ENCODE results near the gene COX4I2.
"Not testable (repeated sequence)": the region's sequence is repeated elsewhere in the genome, so short reads cannot be mapped to it uniquely, and the experiment has no call there.

COX4I2 gene

GRCh38 chr20:31607640-31608250 lies 30.0 kb upstream of the COX4I2 start:
- no peak for DNase-seq (ENCODE audit: low read depth in 2 of 2)

DNA sequence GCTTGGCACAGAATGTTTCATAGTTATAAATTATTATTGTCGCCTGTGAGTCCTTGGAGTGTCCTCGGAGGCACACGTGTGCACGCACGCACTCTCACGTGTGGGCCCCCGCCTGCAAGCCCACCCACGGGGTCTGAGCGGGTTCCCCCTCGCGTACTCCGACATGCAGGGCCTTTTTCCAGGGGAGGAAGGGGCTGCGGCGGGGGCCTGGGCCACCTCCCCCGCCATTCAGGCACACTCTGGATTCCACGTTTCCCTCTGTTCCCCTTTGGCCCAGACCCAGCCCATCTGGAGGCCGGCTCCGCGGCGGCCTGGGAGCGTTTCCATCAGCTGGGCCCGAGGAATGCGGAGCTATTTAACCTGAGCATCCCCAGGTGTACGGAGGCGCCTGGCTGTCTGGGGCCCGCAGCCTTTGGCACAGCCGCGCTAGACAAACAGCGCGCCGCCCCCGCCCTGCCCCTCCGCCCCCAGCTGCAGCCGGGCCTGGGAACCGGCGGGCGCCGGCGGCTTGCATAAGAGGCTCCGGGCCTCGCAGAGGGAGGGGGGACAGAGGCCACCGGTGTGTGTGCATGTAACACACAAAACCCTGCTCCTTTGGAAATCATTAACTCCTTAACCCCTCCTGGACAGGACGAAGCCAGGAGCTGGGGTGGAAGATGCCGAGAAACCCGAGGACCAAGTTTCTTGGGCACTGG lies 29.3 kb upstream of the COX4I2 start:
- DNase-seq (ENCODE audit: low read depth in 2 of 2), result no peak

GRCh38 chr20:31612271-31612640 lies 25.5 kb upstream of the COX4I2 start:
- not testable (repeated sequence) for DNase-seq (ENCODE audit: low read depth in 2 of 2)

- DNase-seq (ENCODE audit: low read depth in 2 of 2), result no peak
Measured at GRCh38 chr20:31615416-31615815, 22.3 kb upstream of the COX4I2 start.

- no peak for DNase-seq (ENCODE audit: low read depth in 2 of 2)
Measured at GRCh38 chr20:31617432-31618104, 20.1 kb upstream of the COX4I2 start.

DNA sequence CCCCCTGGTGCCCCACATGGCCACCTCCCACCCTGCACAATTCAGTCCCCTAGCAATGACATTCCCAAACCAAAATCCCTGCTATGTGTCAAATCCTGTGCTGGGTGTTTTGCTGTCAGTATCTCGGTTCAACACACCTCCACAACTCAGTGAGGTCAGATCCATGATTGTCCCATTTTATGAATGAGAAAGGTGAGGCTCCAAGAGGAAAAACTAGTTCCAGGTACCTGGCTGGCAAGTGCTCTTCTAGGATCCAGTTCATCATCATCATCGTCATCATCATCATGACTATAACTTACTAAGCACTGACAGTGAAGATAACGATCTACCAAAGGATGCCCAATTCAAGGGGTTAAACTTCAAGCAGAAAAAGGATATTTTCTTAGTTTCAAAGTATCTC lies 17.5 kb upstream of the COX4I2 start:
- DNase-seq (ENCODE audit: low read depth in 2 of 2), result no peak

GRCh38 chr20:31623123-31623505 lies 14.6 kb upstream of the COX4I2 start:
- not testable (repeated sequence) for DNase-seq (ENCODE audit: low read depth in 2 of 2)

GRCh38 chr20:31626534-31626933 lies 11.2 kb upstream of the COX4I2 start:
- DNase-seq (ENCODE audit: low read depth in 2 of 2), result not testable (repeated sequence)

DNA sequence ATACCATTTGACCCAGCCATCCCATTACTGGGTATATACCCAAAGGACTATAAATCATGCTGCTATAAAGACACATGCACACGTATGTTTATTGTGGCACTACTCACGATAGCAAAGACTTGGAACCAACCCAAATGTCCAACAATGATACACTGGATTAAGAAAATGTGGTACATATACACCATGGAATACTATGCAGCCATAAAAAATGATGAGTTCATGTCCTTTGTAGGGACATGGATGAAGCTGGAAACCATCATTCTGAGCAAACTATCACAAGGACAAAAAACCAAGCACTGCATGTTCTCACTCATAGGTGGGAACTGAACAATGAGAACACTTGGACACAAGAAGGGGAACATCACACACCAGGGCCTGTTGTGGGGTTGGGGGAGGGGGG lies 9.7 kb upstream of the COX4I2 start:
- not testable (repeated sequence) for DNase-seq (ENCODE audit: low read depth in 2 of 2)

DNA sequence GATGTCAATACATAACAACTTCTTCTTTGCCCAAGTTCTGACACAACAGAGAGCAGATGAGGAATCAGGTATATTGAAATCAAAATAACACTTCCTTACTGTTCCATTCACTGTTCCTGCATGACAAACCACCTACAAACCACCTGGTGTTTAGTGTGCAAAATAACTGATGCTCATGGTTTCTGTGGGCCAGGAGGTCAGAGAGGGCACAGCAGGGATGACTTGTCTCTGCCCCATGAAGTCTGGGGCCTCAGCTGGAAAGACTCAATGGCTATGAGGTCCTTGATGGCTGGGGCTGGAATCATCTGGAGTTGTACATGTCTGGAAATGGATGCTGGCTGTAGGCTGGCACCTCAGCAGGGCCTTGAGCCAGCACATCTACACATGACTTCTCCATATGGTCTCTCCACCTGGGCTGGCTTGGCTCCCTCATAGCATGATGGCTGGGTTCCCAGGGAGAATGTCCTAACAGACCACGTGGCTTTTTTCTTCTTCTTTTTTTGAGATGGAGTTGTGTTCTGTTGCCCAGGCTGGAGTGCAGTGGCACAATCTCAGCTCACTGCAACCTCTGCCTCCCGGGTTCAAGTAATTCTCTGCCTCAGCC lies 7.4 kb upstream of the COX4I2 start:
- DNase-seq (ENCODE audit: low read depth in 2 of 2), result no peak

DNA sequence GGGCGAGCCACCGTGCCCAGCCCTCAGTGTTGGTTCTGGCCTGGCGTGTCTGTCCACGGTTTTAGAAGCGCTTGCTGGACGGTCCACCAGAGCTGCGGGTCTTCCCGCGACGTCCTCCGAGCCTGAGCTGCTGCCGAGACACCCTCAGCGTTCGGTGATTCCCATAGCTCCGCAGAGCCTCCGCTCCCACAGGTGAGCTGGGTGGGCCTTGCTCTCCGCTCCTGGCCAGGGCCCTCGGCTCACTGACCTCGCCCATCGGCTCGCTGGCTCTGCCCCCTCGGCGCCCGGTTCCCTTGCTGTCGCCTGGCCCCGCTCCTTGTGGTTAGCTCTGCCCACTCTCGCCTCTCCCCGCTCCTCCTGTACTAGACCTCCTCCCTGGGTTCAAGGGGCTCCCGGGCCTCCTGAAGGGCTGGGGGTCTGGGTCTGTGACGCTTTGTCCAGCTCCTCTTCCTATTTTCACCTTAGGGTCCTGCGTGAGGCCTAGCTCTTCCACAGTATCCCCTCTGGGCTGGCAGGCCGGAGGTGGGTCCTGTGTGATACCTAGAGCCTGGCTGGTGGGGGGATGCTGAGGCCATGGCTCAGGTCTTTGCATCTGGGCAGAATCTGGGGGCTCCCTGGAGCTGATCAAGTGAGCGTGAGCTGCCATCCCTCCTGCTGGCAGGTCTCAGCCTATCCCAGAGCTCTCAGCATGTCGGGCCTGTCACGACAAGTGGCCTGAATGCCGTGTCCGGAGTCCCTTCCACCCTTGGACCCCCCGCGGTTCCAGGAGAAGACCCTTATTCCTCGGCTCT lies 5.0 kb upstream of the COX4I2 start:
- no peak for DNase-seq (ENCODE audit: low read depth in 2 of 2)

- no peak for DNase-seq (ENCODE audit: low read depth in 2 of 2)
Measured at GRCh38 chr20:31633339-31633914, 4.3 kb upstream of the COX4I2 start.

DNA sequence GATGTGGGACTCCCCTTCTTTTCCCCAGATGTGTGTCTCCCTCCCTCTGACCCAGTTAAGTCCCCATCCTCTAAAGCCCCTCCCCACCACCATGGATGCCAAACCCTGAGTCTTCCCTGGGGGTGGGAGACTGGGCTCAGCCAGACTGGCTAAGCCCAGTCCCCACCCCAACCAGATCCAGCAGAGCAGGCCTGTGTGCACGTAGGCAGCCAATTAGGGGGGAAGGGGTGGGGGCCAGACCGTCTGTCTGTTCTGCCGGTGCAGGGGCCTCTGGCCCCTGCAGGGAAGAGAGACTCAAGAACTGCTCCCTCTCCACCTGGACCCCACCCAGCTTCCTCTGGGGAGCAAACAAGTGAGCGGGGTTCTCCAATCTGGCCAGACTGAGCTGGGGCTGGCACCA lies 605 bp downstream of the COX4I2 start:
- no peak for DNase-seq (ENCODE audit: low read depth in 2 of 2)

DNA sequence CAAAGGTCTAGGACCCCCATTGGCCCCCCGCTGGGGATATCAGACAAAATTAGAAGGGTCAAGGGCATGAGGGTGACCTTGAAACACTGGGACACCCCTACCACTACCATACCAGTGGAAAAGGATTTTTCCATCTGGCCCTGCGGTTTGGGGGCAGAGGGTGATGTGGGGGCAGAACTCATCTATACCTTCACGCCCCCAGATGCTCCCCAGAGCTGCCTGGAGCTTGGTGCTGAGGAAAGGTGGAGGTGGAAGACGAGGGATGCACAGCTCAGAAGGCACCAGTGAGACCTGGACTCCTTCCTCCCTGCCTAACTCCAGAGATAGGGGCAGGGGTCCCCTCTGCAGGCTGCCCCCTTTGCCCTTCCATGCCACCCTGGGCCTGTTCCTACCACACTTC lies 1.1 kb downstream of the COX4I2 start:
- no peak for DNase-seq (ENCODE audit: low read depth in 2 of 2)

DNA sequence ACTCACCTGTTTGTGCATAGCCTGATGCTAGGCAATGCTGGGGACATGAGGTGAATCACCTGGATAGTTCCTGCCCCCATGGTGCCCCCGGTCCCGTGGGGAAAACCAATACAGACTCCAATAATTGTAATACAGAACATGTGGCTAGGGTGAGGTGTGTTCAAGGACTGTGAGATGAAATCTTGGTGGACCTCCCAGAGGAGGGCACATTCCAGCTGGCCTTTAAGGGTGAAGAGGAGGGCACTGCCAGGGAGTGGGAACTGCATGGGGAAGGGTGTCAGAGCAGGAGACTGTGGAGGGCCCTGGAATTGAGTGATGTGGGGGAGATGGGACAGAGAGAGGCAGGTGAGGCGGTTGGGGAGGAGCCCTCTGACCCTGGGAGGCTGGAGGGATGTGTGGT lies 2.5 kb downstream of the COX4I2 start:
- DNase-seq (ENCODE audit: low read depth in 2 of 2), result no peak

DNA sequence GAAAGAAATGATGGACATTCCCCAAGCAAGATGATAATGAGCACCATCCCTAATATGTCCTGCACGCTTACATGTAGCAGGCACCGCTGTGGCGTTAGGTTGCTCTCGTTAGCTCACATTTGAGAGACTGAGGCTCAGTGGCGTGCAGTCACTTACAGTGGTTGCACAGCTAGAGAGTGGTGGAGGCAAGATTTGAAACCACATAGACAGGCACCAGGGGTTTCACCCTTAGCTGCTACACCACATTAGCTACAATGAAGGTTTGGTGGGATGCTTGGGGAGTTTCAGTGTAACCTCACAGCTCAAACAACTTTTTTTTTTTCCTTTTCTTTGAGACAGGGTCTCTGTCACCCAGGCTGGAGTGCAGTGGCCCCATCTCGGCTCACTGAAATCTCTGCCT lies 3.7 kb downstream of the COX4I2 start:
- DNase-seq (ENCODE audit: low read depth in 2 of 2), result no peak

GRCh38 chr20:31642837-31643236 lies 5.1 kb downstream of the COX4I2 start:
- no peak for DNase-seq (ENCODE audit: low read depth in 2 of 2)

- no peak for DNase-seq (ENCODE audit: low read depth in 2 of 2)
Measured at GRCh38 chr20:31643522-31643921, 5.8 kb downstream of the COX4I2 start.

DNA sequence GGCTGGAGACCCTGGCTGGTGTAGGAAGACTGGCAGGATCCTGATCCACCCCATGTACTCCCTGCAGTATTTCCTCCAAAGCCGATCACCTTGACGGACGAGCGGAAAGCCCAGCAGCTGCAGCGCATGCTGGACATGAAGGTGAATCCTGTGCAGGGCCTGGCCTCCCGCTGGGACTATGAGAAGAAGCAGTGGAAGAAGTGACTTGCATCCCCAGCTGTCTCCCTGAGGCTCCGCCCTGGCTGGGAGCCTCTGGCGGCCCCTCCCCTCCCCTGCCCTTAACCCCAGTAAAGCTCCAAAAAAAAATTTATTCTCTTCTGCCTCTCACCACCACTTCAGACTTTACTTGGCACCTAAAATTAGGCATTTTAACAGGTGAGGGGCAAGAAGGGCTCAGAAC lies 7.0 kb downstream of the COX4I2 start:
- no peak for DNase-seq (ENCODE audit: low read depth in 2 of 2)

GRCh38 chr20:31648104-31648503 lies 10.4 kb downstream of the COX4I2 start:
- not testable (repeated sequence) for DNase-seq (ENCODE audit: low read depth in 2 of 2)

GRCh38 chr20:31652917-31653396 lies 15.2 kb downstream of the COX4I2 start:
- DNase-seq (ENCODE audit: low read depth in 2 of 2), result no peak

DNA sequence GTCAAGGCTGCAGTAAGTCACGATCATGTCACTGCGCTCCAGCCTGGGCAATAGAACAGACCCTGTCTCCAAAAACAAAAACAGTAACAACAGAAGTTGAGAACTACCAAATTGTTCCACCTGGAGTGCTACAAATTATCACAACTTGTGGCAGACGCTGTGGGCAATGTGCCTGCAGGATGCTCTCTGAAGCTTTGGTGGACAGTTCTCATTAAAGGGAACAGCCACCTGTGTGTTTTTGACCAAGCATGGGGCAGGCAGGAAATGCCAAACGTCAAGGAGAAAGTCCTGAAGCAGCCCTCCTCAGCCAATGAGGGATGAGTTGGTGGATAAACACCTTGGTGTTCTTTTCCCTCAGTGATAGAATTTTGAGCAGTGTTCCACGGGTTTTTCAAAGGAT lies 15.8 kb downstream of the COX4I2 start:
- DNase-seq (ENCODE audit: low read depth in 2 of 2), result no peak

Data from stimulated activated CD8-positive, alpha-beta memory T cell treated with anti-CD3 and anti-CD28 coated beads, Interleukin-15, amount 100 ng/mL, for 48 hours (primary cell).